HepG2 (cell line): ENCODE measurements around the gene PIGL.

Source experiments
- CTCF ChIP-seq: sonication (generic); formaldehyde crosslinking; IDR thresholded peaks from 2 replicates; pipeline ENCODE4 v1.5.0; 2020; ENCODE audit warnings: mild to moderate bottlenecking, missing genetic modification reagents, moderate library complexity
- FOXM1 ChIP-seq: sonication (generic); formaldehyde crosslinking; IDR thresholded peaks from 2 replicates; pipeline ENCODE4 v1.5.0; 2020; ENCODE audit warnings: missing genetic modification reagents
- GABPB1 ChIP-seq: IDR thresholded peaks from 2 replicates; pipeline ENCODE4 v1.6.1; 2016; ENCODE audit warnings: mild to moderate bottlenecking, missing genetic modification reagents, moderate library complexity, missing compliant biosample characterization
- HNF1A ChIP-seq, 2 experiments: sonication (generic) in 1 of 2; formaldehyde crosslinking in 1 of 2; IDR thresholded peaks; 2 replicates each; pipeline versions ENCODE4 v1.4.0 to v1.6.1; 2016 to 2020; ENCODE audit warnings: borderline replicate concordance in 1 of 2, low read depth in 1 of 2, mild to moderate bottlenecking in 1 of 2, missing genetic modification reagents in 1 of 2
- KLF16 ChIP-seq, 2 experiments: sonication (generic) in 1 of 2; formaldehyde crosslinking in 1 of 2; IDR thresholded peaks; 2 replicates each; pipeline versions ENCODE4 v1.6.1 to v1.8.0; 2016 to 2023; ENCODE audit warnings: missing genetic modification reagents in 2 of 2, missing compliant biosample characterization in 1 of 2
- PBX3 ChIP-seq: sonication (generic); formaldehyde crosslinking; IDR thresholded peaks from 2 replicates; pipeline ENCODE4 v1.8.1; 2023; ENCODE audit warnings: missing genetic modification reagents, inconsistent platforms, borderline replicate concordance
- POLR2A ChIP-seq, 2 experiments: IDR thresholded peaks; 2 replicates each; pipeline ENCODE4 v1.6.1; 2011; ENCODE audit warnings: low read depth in 2 of 2, low read length in 2 of 2, mild to moderate bottlenecking in 1 of 2, moderate library complexity in 1 of 2; ENCODE audit not compliant: insufficient read depth in 1 of 2
- REST ChIP-seq, 2 experiments: IDR thresholded peaks; 2 replicates each; pipeline ENCODE4 v1.6.1; 2011 to 2012; ENCODE audit warnings: low read length in 2 of 2, borderline replicate concordance in 1 of 2, low read depth in 1 of 2, mild to moderate bottlenecking in 1 of 2, moderate library complexity in 1 of 2
- STAT6 ChIP-seq: sonication (generic); formaldehyde crosslinking; IDR thresholded peaks from 2 replicates; pipeline ENCODE4 v1.4.0; 2020; ENCODE audit warnings: missing genetic modification reagents, mild to moderate bottlenecking, borderline replicate concordance
- ZBTB8A ChIP-seq: sonication (generic); formaldehyde crosslinking; IDR thresholded peaks from 2 replicates; pipeline ENCODE4 v1.4.0; 2020; ENCODE audit warnings: mild to moderate bottlenecking, low read depth, missing genetic modification reagents, borderline replicate concordance
- ZNF709 ChIP-seq: sonication (generic); formaldehyde crosslinking; IDR thresholded peaks from 2 replicates; pipeline ENCODE4 v1.5.0; 2020; ENCODE audit warnings: mild to moderate bottlenecking, missing genetic modification reagents

GRCh38 chr17:16294560-16294959 is 77.5 kb downstream of the PIGL start:
- TF ChIP-seq POLR2A (IDR thresholded peaks at IDR 0.05; ENCODE audit: insufficient read depth in 1 of 2, low read depth in 2 of 2, low read length in 2 of 2) (no peak), STAT6 (no peak), HNF1A (IDR thresholded peaks at IDR 0.05; ENCODE audit: low read depth) (no peak), HNF1A (CRISPR knock-in tag; IDR thresholded peaks at IDR 0.05; ENCODE audit: borderline replicate concordance) (no peak), ZBTB8A (no peak), FOXM1 (CRISPR knock-in tag) (no peak), ZNF709 (no peak), KLF16 (CRISPR knock-in tag; IDR thresholded peaks at IDR 0.05) (no peak), CTCF (CRISPR knock-in tag) (peak; percentile 51), REST (IDR thresholded peaks at IDR 0.05; ENCODE audit: borderline replicate concordance in 1 of 2, low read depth in 1 of 2, low read length in 2 of 2) (no peak), PBX3 (no peak), GABPB1 (CRISPR knock-in tag) (no peak)
